Ectodermal cell (in vitro differentiated cells): ENCODE measurements around the gene MT1F.
"Not testable (repeated sequence)": the region's sequence is repeated elsewhere in the genome, so short reads cannot be mapped to it uniquely, and the experiment has no call there.

ENCODE experiments used
- H3K27ac ChIP-seq: 2 replicates; pipeline ENCODE4 v1.7.0; 2013; ENCODE audit warnings: mild to moderate bottlenecking, low read depth, low read length; ENCODE audit not compliant: insufficient read depth, poor library complexity, severe bottlenecking
- H3K27me3 ChIP-seq: 2 replicates; pipeline ENCODE4 v1.7.0; 2013; ENCODE audit warnings: mild to moderate bottlenecking, low read length; ENCODE audit not compliant: insufficient read depth, control insufficient read depth, poor library complexity, severe bottlenecking
- H3K36me3 ChIP-seq: one replicate; pipeline ENCODE4 v1.7.0; 2013; ENCODE audit warnings: low read length; ENCODE audit not compliant: control insufficient read depth, insufficient read depth
- H3K4me1 ChIP-seq: one replicate; pipeline ENCODE4 v1.7.0; 2013; ENCODE audit warnings: low read length; ENCODE audit not compliant: control insufficient read depth, insufficient read depth
- H3K4me3 ChIP-seq: 2 replicates; pipeline ENCODE4 v1.7.0; 2013; ENCODE audit warnings: low read depth, low read length, control low read depth; ENCODE audit not compliant: insufficient read depth
- H3K9me3 ChIP-seq: 2 replicates; pipeline ENCODE4 v1.7.0; 2013; ENCODE audit warnings: mild to moderate bottlenecking, low read length, moderate library complexity; ENCODE audit not compliant: control insufficient read depth
- WGBS, 2 experiments: methylation state at CpG; one replicate each; pipeline ENCODE4 v1.1.7; 2013; ENCODE audit warnings: missing lambda C conversion rate in 2 of 2; 5-methylcytosine and 5-hydroxymethylcytosine counted together

Gene MT1F

DNA sequence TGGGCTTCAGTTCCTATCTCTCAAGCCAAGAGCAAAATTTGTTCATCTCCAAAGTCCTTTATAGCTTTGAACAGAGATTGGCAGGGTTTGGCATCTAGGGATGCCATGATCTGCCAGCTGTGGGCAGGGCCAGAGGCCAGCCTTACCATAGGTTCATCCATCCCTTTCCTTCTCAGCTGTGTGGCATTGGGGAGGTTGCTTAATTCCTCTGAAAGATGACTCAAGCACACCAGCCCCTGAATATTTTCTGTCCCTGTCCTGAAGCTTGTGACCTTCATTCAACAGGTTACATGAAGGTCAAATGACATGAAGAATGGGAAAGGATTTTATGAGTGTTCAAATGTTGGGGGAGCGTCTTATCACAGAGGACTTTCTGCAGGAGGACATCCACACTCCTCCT lies 6.7 kb downstream of the MT1F start:
- Histone ChIP-seq H3K4me1 (peaks cover 6% of the 10 kb centered on the region), H3K4me3 (no peak overlapping the region), H3K27me3 (peaks cover 100% of the 10 kb centered on the region), H3K9me3 (no peaks in the 10 kb centered on the region), H3K27ac (no peak overlapping the region), H3K36me3 (no peaks in the 10 kb centered on the region)
- WGBS, 2 experiments = 100% methylated on average over 1 of the region's 1 CpG; no CpG with 5 or more reads in 1 of the 2 experiments

GRCh38 chr16:56665286-56666261 lies 7.8 kb downstream of the MT1F start:
- 74 to 77% methylated on average over 8 of the region's 8 CpGs for WGBS, 2 experiments
- H3K27ac ChIP-seq, H3K4me3 ChIP-seq: not testable (repeated sequence)

GRCh38 chr16:56667581-56668571 lies 10.1 kb downstream of the MT1F start, which contains the start of gene MT1G:
TSS of gene MT1G (minus strand) at chr16:56668065. CDS start at chr16:56667993, 72 bp downstream.
- no peak within 1 kb of the TSS for H3K27ac ChIP-seq
- no peak within 1 kb of the TSS for H3K4me3 ChIP-seq
- no peaks in the 10 kb centered on the region for H3K36me3 ChIP-seq
- H3K27me3 ChIP-seq = peaks cover 100% of the 10 kb centered on the region
- WGBS, 2 experiments = 16 to 17% methylated on average over 46 of the region's 46 CpGs
- H3K4me1 ChIP-seq = peaks cover 3% of the 10 kb centered on the region
- no peaks in the 10 kb centered on the region for H3K9me3 ChIP-seq

More at GRCh38 chr16:56665286-56666261, 7.8 kb downstream of the MT1F start:
- not testable (repeated sequence) for H3K9me3 ChIP-seq, H3K36me3 ChIP-seq, H3K4me1 ChIP-seq
- H3K27me3 ChIP-seq = peaks cover 100% of the 10 kb centered on the region

GRCh38 chr16:56669005-56669839 lies 11.5 kb downstream of the MT1F start, which contains the start of gene MT1H:
TSS of gene MT1H (plus strand) at chr16:56669814. CDS start at chr16:56669885, 71 bp downstream.
- no peaks in the 10 kb centered on the region for H3K36me3 ChIP-seq
- no peak within 1 kb of the TSS for H3K27ac ChIP-seq
- no peak within 1 kb of the TSS for H3K4me3 ChIP-seq
- no peaks in the 10 kb centered on the region for H3K9me3 ChIP-seq
- H3K4me1 ChIP-seq = no peaks in the 10 kb centered on the region
- 24 to 25% methylated on average over 38 of the region's 38 CpGs for WGBS, 2 experiments
- H3K27me3 ChIP-seq = peaks cover 100% of the 10 kb centered on the region

GRCh38 chr16:56669840-56670619 lies 12.3 kb downstream of the MT1F start:
- H3K4me3 ChIP-seq = no peak overlapping the region
- H3K27me3 ChIP-seq = peaks cover 100% of the 10 kb centered on the region

GRCh38 chr16:56670620-56670934 lies 12.8 kb downstream of the MT1F start:
- H3K4me1 ChIP-seq = no peaks in the 10 kb centered on the region
- no peaks in the 10 kb centered on the region for H3K36me3 ChIP-seq
- H3K4me3 ChIP-seq = no peak overlapping the region
- WGBS, 2 experiments = 46 to 69% methylated on average over 2 of the region's 2 CpGs
- H3K27me3 ChIP-seq = peaks cover 100% of the 10 kb centered on the region
- no peak overlapping the region for H3K27ac ChIP-seq
- no peaks in the 10 kb centered on the region for H3K9me3 ChIP-seq

More at GRCh38 chr16:56669840-56670619, 12.3 kb downstream of the MT1F start:
- WGBS, 2 experiments = 39% methylated on average over 19 of the region's 19 CpGs
- Histone ChIP-seq H3K4me1 (no peaks in the 10 kb centered on the region), H3K27ac (no peak overlapping the region), H3K36me3 (no peaks in the 10 kb centered on the region), H3K9me3 (no peaks in the 10 kb centered on the region)

DNA sequence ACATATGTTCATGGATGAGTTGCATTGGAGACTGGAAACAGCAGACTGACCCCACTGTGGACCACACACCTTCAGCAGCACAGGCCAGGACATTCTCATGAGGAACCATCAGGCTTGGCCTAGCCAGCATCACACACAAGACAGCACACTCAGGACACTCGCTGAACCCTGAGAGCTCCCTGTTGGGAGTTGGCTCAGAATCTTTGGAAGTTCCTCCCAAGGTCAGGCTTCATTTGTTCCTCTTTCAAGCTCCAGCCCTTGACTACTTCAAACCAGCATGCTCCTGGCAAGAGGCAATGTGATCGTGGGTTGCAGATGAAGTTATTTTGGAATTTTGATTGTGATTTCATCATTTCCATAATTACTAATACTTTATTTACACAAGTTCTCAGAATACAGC lies 13.9 kb downstream of the MT1F start:
- H3K4me1 ChIP-seq, H3K4me3 ChIP-seq, H3K36me3 ChIP-seq, H3K9me3 ChIP-seq, H3K27ac ChIP-seq: not testable (repeated sequence)
- peaks cover 100% of the 10 kb centered on the region for H3K27me3 ChIP-seq
- 78 to 80% methylated on average over 1 of the region's 2 CpGs for WGBS, 2 experiments

DNA sequence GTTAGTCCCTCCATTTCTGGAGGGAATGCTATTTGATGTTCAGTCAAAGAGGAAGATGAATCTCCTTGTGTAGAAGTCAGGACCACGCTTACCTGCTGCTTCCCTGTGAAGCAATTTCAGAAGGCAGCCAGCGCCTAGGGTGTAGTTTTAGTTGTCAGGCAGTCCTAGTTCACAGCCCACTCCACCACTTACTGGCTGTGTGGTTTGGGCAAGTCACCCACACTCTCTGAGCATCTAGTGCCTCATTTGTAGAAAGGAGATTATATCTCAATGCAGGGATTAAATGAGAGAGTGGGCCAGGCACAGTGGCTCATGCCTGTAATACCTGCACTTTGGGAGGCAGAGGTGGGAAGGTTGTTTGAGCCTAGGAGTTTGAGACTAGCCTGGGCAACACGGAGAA lies 14.4 kb downstream of the MT1F start:
- not testable (repeated sequence) for H3K4me3 ChIP-seq, H3K27ac ChIP-seq, H3K4me1 ChIP-seq, H3K9me3 ChIP-seq, H3K36me3 ChIP-seq
- H3K27me3 ChIP-seq = peaks cover 100% of the 10 kb centered on the region
- 83 to 92% methylated on average over 3 of the region's 3 CpGs for WGBS, 2 experiments
